Neural progenitor cell (in vitro differentiated cells): Measurements from ENCODE around the gene MLYCD.

ENCODE experiments used
- CTCF ChIP-seq: fragments of 200-600 bp; sonication (generic); IDR thresholded peaks from 2 replicates; pipeline ENCODE4 v1.5.1; 2017; ENCODE audit warnings: antibody characterized with exemption, mild to moderate bottlenecking
- EZH2 ChIP-seq: fragments of 200-600 bp; sonication (generic); IDR thresholded peaks from 2 replicates; pipeline ENCODE4 v1.6.1; 2017; ENCODE audit warnings: antibody characterized with exemption, mild to moderate bottlenecking, moderate library complexity

DNA sequence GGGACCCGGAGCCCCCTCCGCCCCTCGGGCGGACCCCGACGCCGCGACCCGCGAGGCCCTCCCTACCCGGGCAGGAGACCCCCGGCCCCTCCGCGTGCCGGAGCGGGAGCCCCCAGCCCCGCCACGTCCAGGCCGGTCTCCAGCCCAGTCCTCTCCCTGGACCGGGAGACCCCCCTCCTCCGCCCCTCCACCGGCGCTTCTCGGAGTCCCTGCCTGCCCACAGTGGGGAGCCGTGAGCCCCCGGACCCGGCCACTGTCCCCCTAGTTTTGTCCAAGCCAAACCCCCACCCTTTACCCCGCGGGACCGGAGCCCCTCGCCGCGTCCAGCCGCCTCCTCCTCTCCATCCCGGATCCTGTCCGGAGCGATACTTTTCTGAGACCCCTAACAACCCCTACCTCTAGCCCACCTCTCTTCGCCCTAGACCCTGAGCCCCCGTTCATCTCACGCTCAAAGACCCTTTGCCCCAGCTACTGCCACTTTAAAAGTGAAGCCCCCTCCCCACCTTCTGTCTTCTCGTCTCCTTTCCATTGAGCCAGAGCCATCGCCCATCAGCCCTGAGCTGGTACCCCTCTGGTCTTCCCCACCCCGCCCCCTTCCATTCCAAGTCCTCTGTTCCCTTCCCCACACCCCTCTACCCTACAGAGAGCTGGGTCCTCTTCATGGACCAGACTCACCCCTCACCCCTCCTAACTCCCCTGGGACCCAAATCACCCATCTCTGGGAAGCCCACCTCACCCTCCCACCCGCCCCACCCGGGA lies 70.2 kb downstream of the MLYCD start:
- no peak for TF ChIP-seq EZH2
- no peak for TF ChIP-seq CTCF
